Nephron (organoid): ENCODE data around the gene SH3RF3.

ENCODE experiments used
- H3K27ac Mint-ChIP-seq, 3 experiments: 2 replicates each; pipeline ENCODE4 v1.8.0; 2020; ENCODE audit warnings: mixed read lengths in 3 of 3, mild to moderate bottlenecking in 2 of 3, moderate library complexity in 1 of 3
- H3K27me3 Mint-ChIP-seq: 2 replicates; pipeline ENCODE4 v1.8.0; 2021; ENCODE audit warnings: low read depth, mild to moderate bottlenecking, moderate library complexity, mixed read lengths
- H3K36me3 Mint-ChIP-seq: 2 replicates; pipeline ENCODE4 v1.8.0; 2020; ENCODE audit warnings: low read depth, mixed read lengths
- H3K4me1 Mint-ChIP-seq: 2 replicates; pipeline ENCODE4 v1.8.0; 2020; ENCODE audit warnings: mixed read lengths
- H3K4me3 Mint-ChIP-seq, 3 experiments: 2 replicates each; pipeline ENCODE4 v1.8.0; 2020; ENCODE audit warnings: mild to moderate bottlenecking in 3 of 3, mixed read lengths in 3 of 3, moderate library complexity in 2 of 3
- H3K9me3 Mint-ChIP-seq: 2 replicates; pipeline ENCODE4 v1.8.0; 2020; ENCODE audit warnings: mixed read lengths
- TF ChIP-seq, protein P1 (sequence below), 3 experiments: fragments of 200-600 bp; sonication (generic); IDR thresholded peaks; one replicate each; pipeline ENCODE4 v1.5.0; 2021; ENCODE audit warnings: antibody characterized with exemption in 3 of 3; ENCODE audit not compliant: unreplicated experiment in 3 of 3

Gene SH3RF3

DNA sequence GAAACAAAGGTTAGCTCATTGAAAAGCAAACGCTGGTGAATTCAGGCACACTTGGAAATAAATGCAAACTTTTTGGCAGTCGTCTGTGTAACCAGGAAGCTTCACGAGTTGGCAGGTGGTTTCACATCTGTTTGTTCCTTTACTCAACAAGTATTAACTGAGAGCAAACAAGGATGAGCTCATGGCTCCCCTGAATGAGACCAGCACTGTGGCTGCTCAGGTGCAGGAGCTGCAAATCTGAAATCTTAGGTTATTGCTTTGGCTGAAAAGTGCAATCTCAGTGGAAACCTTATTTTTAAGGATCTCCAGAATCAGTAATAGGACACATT is 46.3 kb downstream of the SH3RF3 start:
- Mint-ChIP-seq H3K27me3 (peaks cover 9% of the 10 kb centered on the region), H3K27ac (no peak overlapping the region), H3K4me1 (peaks cover 59% of the 10 kb centered on the region), H3K36me3 (peaks cover 6% of the 10 kb centered on the region), H3K9me3 (peaks cover 12% of the 10 kb centered on the region), H3K4me3 (no peak overlapping the region)
- TF ChIP-seq, protein P1, sequence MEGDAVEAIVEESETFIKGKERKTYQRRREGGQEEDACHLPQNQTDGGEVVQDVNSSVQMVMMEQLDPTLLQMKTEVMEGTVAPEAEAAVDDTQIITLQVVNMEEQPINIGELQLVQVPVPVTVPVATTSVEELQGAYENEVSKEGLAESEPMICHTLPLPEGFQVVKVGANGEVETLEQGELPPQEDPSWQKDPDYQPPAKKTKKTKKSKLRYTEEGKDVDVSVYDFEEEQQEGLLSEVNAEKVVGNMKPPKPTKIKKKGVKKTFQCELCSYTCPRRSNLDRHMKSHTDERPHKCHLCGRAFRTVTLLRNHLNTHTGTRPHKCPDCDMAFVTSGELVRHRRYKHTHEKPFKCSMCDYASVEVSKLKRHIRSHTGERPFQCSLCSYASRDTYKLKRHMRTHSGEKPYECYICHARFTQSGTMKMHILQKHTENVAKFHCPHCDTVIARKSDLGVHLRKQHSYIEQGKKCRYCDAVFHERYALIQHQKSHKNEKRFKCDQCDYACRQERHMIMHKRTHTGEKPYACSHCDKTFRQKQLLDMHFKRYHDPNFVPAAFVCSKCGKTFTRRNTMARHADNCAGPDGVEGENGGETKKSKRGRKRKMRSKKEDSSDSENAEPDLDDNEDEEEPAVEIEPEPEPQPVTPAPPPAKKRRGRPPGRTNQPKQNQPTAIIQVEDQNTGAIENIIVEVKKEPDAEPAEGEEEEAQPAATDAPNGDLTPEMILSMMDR (IDR thresholded peaks at IDR 0.05; ENCODE audit: unreplicated experiment in 3 of 3), result no peak

DNA sequence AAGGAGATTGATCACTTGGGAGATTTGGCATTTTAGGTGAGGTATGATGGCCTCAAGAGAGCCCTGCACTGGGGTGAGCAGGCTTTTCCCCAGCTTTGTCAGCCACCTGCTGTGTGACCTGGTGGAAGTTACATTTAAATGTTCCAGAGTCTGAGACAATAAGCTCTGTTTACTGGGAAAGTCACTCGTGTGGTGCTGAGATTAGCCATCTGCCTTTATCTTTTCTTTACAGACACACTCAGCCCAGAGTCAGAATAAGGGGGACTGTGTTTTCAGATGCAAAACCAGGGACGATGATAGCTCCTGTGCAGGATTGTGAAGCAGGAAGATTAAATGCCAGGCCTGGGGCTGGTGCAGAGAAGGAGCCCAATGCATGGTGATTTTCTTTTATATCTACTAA is 47.9 kb downstream of the SH3RF3 start:
- Mint-ChIP-seq H3K4me1 (peaks cover 55% of the 10 kb centered on the region), H3K9me3 (peaks cover 22% of the 10 kb centered on the region), H3K27ac (peak overlapping the region in 2 of 3 experiments; percentile 4 to 44), H3K36me3 (peaks cover 11% of the 10 kb centered on the region), H3K4me3 (no peak overlapping the region), H3K27me3 (peaks cover 12% of the 10 kb centered on the region)
- TF ChIP-seq, protein P1 (IDR thresholded peaks at IDR 0.05; ENCODE audit: unreplicated experiment in 3 of 3), result no peak

DNA sequence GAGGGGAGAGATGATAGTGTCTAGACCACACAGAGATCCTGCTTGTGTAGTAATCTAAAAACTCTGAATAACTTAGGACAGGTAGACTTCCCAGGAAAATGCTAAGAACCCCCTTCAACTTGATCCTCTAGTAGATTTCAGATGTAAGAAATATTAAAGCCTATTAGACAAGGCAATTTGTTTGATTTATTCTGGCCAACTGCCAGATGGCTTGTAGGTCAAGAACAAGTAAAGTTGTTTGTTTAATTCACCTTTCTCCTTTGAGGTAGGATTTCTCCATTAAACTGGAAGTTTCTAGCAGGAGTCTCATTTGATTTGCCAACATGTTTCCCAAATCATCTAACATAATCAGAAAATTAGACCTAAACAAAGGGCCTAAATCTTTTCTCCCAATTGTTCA is 48.6 kb downstream of the SH3RF3 start:
- Mint-ChIP-seq H3K9me3 (peaks cover 22% of the 10 kb centered on the region), H3K27ac (peak overlapping the region in 2 of 3 experiments; percentile 4 to 44), H3K4me1 (peaks cover 48% of the 10 kb centered on the region), H3K27me3 (peaks cover 11% of the 10 kb centered on the region), H3K36me3 (peaks cover 11% of the 10 kb centered on the region), H3K4me3 (no peak overlapping the region)
- TF ChIP-seq, protein P1 (IDR thresholded peaks at IDR 0.05; ENCODE audit: unreplicated experiment in 3 of 3), result no peak

DNA sequence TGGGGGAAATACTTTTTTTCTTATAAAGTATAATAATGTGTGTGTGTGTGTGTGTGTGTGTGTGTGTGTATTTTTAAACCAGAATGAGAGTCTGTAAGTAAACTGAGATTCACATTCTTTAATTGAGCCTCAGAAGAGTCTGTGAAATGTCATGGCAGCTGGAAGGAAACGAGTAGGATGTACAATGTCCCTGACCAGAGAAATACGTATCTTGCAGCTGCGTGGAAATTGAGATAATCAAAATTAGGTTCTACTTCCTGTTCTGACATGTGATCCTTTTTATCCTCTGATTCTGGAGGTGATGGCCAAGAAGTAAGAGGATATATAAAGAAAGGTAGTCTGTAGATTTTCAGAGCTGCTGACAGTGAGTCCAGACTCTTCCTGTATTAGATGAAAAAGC is 50.0 kb downstream of the SH3RF3 start:
- TF ChIP-seq, protein P1 (IDR thresholded peaks at IDR 0.05; ENCODE audit: unreplicated experiment in 3 of 3), result no peak
- peaks cover 6% of the 10 kb centered on the region for H3K27me3 Mint-ChIP-seq
- H3K4me3 Mint-ChIP-seq, result no peak overlapping the region
- H3K9me3 Mint-ChIP-seq, result peaks cover 22% of the 10 kb centered on the region
- H3K36me3 Mint-ChIP-seq, result peaks cover 11% of the 10 kb centered on the region
- H3K27ac Mint-ChIP-seq, result no peak overlapping the region
- peaks cover 37% of the 10 kb centered on the region for H3K4me1 Mint-ChIP-seq

DNA sequence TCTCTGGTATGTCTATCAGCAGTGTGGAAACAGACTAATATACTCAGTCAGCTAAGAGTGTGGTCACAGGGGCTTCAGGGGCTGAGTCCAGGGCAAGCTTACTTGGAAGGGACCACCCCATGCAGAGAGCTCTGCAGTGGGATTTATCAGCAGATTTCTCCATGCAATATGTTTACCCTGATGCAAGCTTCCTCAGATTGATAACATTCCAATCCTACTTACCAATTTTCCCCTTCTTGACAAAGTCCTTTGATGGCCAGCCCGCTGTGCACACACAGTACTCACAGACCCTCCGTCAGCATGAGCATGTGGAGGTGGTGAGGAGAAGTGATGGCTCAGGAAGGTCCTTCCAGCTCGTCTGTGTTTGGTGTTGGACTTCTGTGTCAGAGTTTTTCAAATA is 51.8 kb downstream of the SH3RF3 start:
- Mint-ChIP-seq H3K4me1 (peaks cover 39% of the 10 kb centered on the region), H3K9me3 (peaks cover 18% of the 10 kb centered on the region), H3K36me3 (peaks cover 11% of the 10 kb centered on the region), H3K27ac (no peak overlapping the region), H3K27me3 (peaks cover 6% of the 10 kb centered on the region), H3K4me3 (no peak overlapping the region)
- TF ChIP-seq, protein P1 (IDR thresholded peaks at IDR 0.05; ENCODE audit: unreplicated experiment in 3 of 3), result no peak

DNA sequence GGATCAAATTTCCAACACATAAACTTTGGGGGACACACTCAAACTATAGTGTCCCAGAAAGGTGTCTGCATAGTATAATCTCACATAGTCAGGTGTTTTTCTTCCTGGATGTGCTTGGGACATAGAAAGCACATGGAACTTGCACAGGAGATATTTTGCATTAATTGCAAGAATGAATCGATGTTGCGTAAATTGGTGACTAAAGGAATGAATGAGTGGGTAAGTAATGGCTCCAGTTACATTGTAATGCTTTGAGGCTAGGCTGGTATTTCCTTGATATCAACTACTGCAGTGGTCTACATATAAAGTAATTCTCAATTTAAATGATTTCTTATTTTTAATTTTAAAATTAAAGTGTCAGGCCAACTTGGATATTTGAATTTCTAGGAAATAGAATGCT is 53.4 kb downstream of the SH3RF3 start:
- TF ChIP-seq, protein P1 (IDR thresholded peaks at IDR 0.05; ENCODE audit: unreplicated experiment in 3 of 3), result no peak
- Mint-ChIP-seq H3K4me3 (no peak overlapping the region), H3K9me3 (peaks cover 18% of the 10 kb centered on the region), H3K27me3 (peaks cover 6% of the 10 kb centered on the region), H3K36me3 (peaks cover 11% of the 10 kb centered on the region), H3K27ac (no peak overlapping the region), H3K4me1 (peaks cover 34% of the 10 kb centered on the region)
